Endothelial cell (in vitro differentiated cells): ENCODE data around the gene SORCS1. TPM values are rescaled to one million over a fixed set of nuclear protein-coding genes. Genes with fewer than 3 reads are reported as not detected.

Source experiments
- DNase-seq: peaks from one replicate; pipeline ENCODE4 v3.0.0; 2021; ENCODE audit warnings: low spot score
- H3K27ac Mint-ChIP-seq: one replicate; pipeline ENCODE4 v1.8.0; 2021; ENCODE audit warnings: mixed read lengths, inconsistent platforms; ENCODE audit not compliant: unreplicated experiment
- H3K27me3 Mint-ChIP-seq: one replicate; pipeline ENCODE4 v1.8.0; 2021; ENCODE audit warnings: mild to moderate bottlenecking, moderate library complexity, mixed read lengths, inconsistent platforms; ENCODE audit not compliant: unreplicated experiment
- H3K36me3 Mint-ChIP-seq: one replicate; pipeline ENCODE4 v1.8.0; 2021; ENCODE audit warnings: mild to moderate bottlenecking, low read depth, mixed read lengths, inconsistent platforms; ENCODE audit not compliant: unreplicated experiment
- H3K4me1 Mint-ChIP-seq: one replicate; pipeline ENCODE4 v1.8.0; 2021; ENCODE audit warnings: mild to moderate bottlenecking, mixed read lengths, inconsistent platforms; ENCODE audit not compliant: unreplicated experiment
- H3K4me3 Mint-ChIP-seq: one replicate; pipeline ENCODE4 v1.8.0; 2021; ENCODE audit warnings: mild to moderate bottlenecking, mixed read lengths, inconsistent platforms; ENCODE audit not compliant: unreplicated experiment
- H3K9me3 Mint-ChIP-seq: one replicate; pipeline ENCODE4 v1.8.0; 2021; ENCODE audit warnings: mixed read lengths, inconsistent platforms; ENCODE audit not compliant: unreplicated experiment
- total RNA-seq: library from RNA; stranded (reverse); fragmentation: NEBNext Ultra II Directional; extraction: Animal tissue kit (Norgen Biotek cat#: 25700); gene quantifications from one replicate; pipeline ENCODE4 v1.2.1, GENCODE V29; 2021; ENCODE audit not compliant: unreplicated experiment
- TF ChIP-seq, protein P1 (sequence below): fragments of 200-600 bp; sonication (generic); IDR thresholded peaks from one replicate; pipeline ENCODE4 v1.5.0; 2021; ENCODE audit warnings: antibody characterized with exemption; ENCODE audit not compliant: unreplicated experiment

SORCS1 gene
- total RNA-seq, 1 donor from 2014 or later: 0.56 TPM

DNA sequence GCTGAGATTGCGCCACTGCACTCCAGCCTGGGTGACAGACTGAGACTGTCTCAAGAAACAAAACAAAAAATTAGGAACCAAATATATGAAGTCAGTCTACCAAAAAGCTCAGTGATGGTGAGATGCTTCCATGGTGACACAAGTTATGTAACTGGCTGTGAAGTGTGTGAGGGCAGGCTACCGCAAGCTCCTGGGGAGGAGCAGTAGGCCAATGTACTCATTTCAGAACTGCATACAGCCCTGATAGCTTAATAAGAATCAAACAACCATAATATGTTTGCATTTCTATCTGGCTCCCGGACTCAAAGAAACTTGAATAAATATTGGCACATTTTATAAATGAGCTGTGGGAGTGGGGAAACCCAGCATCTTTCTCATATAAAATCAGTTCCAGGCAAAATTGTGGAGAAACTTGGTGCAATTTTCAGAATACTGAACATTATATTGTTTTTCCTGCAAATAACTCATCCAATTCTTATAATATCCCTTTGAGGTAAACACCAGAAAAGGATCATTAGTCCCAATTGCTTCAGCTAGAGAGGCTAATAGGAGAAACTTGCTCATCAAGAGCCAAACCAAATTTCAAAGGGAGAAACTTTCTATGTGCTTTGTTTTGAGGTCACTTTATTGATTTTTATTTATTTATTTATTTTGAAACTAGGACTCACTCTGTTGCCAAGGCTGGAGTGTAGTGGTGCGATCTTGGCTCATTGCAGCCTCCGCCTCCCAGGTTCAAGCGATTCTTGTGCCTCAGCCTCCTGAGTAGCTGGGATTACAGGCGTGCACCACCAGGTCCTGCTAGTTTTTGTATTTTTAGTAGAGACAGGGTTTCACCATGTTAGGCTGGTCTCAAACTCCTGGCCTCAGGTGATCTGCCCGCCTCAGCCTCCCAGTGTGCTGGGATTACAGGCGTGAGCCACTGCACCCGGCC is 127.0 kb downstream of the SORCS1 start:
- no peak for DNase-seq
- peaks cover 1% of the 10 kb centered on the region for H3K27me3 Mint-ChIP-seq
- H3K27ac Mint-ChIP-seq: no peak overlapping the region
- H3K9me3 Mint-ChIP-seq: no peaks in the 10 kb centered on the region
- no peak overlapping the region for H3K4me3 Mint-ChIP-seq
- TF ChIP-seq, protein P1, sequence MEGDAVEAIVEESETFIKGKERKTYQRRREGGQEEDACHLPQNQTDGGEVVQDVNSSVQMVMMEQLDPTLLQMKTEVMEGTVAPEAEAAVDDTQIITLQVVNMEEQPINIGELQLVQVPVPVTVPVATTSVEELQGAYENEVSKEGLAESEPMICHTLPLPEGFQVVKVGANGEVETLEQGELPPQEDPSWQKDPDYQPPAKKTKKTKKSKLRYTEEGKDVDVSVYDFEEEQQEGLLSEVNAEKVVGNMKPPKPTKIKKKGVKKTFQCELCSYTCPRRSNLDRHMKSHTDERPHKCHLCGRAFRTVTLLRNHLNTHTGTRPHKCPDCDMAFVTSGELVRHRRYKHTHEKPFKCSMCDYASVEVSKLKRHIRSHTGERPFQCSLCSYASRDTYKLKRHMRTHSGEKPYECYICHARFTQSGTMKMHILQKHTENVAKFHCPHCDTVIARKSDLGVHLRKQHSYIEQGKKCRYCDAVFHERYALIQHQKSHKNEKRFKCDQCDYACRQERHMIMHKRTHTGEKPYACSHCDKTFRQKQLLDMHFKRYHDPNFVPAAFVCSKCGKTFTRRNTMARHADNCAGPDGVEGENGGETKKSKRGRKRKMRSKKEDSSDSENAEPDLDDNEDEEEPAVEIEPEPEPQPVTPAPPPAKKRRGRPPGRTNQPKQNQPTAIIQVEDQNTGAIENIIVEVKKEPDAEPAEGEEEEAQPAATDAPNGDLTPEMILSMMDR: no peak
- H3K4me1 Mint-ChIP-seq: no peaks in the 10 kb centered on the region
- H3K36me3 Mint-ChIP-seq: no peaks in the 10 kb centered on the region

DNA sequence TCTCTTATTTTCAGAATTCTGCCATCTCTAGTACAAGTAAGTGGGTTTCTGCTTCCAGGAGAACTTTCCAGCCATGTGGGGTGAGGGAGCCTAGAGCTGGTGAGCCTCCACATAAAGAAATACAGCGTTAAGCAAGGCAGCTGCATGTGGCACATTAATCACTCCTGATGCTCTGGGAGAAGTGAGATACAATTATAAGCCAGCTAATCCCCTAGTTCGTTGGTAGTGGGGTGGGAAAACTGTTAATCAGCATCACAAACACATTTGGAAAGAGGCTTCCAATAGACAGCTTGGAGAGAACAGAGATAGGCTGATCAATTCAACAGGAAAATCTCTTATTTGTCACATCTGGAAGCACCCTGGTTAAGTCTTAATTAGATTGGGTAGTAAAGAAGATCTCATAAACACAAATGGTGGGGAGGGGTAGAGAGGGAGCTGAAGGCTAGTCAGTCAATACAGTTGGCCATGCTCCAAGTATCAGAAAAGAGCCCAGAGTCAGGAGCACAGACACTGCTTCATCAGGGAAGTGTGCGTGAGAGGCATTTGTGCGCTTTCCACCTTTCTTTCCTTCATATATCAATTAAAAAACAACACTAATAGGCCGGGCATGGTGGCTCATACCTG is 130.6 kb downstream of the SORCS1 start:
- no peak for DNase-seq
- no peak overlapping the region for H3K4me3 Mint-ChIP-seq
- H3K4me1 Mint-ChIP-seq: no peaks in the 10 kb centered on the region
- H3K36me3 Mint-ChIP-seq: no peaks in the 10 kb centered on the region
- no peaks in the 10 kb centered on the region for H3K9me3 Mint-ChIP-seq
- H3K27ac Mint-ChIP-seq: no peak overlapping the region
- TF ChIP-seq, protein P1: no peak
- H3K27me3 Mint-ChIP-seq: peaks cover 1% of the 10 kb centered on the region

DNA sequence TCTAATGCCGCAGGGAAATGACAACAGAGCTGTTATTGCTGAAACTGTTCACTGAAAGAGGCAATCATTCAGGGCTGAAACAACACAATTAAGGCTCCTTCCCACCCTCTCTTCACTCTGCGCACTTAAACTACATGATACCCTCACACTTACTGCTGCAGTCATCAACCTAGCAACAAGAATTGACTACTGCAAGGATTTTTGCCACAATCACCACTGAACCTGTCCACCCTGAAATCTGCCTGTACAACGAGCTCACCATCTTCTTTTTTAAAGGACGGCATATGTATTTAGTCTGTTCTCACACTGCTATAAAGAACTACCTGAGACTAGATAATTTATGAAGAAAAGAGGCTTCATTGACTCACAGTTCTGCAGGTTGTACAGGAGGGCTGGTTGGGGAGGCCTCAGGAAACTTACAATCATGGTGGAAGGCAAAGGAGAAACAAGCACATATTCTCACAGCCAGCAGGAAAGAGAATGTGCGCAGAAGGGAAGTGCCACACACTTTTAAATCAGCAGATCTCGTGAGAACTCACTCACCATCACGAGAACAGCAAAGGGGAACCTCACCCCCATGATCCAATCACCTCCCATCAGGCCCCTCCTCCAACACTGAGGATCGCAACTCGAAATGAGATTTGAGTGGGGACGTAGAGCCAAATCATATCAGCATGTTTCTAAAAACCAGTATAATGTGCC is 131.7 kb downstream of the SORCS1 start:
- no peak overlapping the region for H3K27ac Mint-ChIP-seq
- no peaks in the 10 kb centered on the region for H3K36me3 Mint-ChIP-seq
- no peaks in the 10 kb centered on the region for H3K9me3 Mint-ChIP-seq
- TF ChIP-seq, protein P1: no peak
- H3K4me1 Mint-ChIP-seq: no peaks in the 10 kb centered on the region
- DNase-seq: no peak
- H3K27me3 Mint-ChIP-seq: peaks cover 1% of the 10 kb centered on the region
- no peak overlapping the region for H3K4me3 Mint-ChIP-seq

DNA sequence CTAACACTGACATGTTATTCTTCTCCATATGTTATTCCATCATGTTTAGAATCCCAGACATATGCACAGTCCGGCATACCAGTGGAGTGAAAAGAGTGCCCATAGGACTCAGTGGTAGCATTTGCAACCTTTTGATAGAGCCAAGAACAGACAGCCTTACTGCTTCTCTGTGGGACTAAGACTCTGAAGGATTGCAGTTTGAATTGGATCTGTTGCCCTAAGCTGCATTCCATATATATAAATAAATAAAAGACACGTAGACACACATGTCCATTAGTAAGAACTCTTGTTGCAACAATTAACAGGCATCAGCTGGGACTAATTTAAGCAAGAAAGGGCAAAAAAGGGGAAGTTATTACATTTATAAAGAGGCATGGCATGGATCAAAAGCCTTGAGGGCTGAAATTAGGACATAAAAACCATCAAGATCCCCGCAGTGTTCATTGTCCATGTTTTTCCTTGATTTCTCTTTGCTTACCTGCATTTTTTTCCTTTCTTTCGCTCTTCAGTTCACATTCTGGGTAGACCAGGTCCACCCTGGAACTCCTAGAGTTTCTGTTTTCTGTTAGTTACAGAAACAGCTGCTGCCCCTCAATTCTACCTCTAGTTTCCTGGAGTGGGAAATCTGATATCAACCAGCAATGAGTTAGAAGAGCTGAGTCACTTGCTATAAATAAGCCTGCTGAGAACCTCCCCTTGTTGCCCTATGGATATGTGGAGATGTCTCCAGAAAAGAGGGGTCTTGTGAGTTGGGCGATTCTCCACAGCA is 132.4 kb downstream of the SORCS1 start:
- DNase-seq: no peak
- no peak overlapping the region for H3K27ac Mint-ChIP-seq
- H3K4me1 Mint-ChIP-seq: no peaks in the 10 kb centered on the region
- TF ChIP-seq, protein P1: no peak
- H3K9me3 Mint-ChIP-seq: no peaks in the 10 kb centered on the region
- H3K36me3 Mint-ChIP-seq: no peaks in the 10 kb centered on the region
- peaks cover 1% of the 10 kb centered on the region for H3K27me3 Mint-ChIP-seq
- H3K4me3 Mint-ChIP-seq: no peak overlapping the region
